GM19193 (cell line): Measurements from ENCODE around the gene PHLDA3.

Source experiments
- POLR2A ChIP-seq: IDR thresholded peaks from 4 replicates; pipeline ENCODE4 v1.6.1; 2011; ENCODE audit not compliant: insufficient read depth, insufficient read length; ENCODE audit errors: extremely low read depth

The PHLDA3 gene

DNA sequence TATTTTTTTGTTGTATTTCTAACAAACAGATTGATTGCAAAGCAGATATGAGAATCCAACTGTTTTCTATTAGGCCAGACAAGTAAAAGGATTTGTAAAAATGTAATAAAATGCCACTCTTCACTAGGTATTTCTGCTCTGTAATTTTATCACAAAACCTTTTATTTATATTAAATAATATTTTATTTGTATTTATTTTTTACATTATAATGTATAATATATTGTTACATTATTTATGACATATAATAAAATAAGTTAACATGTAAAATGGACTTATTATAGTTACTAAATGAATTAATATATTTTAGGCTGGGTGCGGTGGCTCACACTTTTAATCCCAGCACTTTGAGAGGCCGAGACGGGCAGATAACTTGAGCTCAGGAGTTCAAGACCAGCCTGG, 34.7 kb downstream of the PHLDA3 start:
- TF ChIP-seq POLR2A = no peak

DNA sequence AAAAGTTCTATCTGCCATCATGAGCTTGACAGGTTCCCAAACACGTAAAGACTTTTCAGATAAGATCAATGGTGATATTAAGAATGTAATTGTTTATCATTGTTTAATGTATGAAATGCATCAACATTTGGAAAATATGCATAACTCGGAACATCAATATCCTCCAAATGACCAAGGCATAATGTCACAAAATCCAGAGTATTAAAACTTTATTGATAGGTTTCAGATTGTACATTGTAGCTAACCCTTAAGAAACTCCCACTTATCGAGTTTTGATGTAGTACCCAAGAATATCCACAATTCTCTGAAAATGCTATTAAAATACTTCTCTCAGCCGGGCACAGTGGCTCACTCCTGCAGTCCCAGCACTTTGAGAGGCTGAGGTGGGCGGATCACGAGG, 35.4 kb downstream of the PHLDA3 start:
- no peak for TF ChIP-seq POLR2A

DNA sequence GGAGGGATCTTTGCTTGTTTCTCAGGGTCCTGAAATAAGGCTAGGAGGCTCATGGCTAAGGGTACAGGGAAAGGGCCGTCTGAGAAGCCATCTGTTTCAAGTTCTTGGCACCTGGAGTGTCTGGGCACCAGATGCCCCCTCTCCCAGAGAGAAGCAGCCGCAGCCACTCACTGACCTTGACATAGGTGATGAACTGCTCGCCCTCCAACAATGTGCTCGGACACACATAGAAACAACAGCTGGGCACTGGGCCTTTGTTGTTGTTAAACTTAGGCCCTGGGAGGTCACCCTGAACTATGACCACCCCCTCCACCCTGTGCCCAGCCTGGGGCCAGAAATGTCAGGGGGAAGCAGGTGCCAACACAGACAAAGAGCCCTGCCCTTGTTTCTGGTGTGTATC, 38.2 kb downstream of the PHLDA3 start:
- no peak for TF ChIP-seq POLR2A

DNA sequence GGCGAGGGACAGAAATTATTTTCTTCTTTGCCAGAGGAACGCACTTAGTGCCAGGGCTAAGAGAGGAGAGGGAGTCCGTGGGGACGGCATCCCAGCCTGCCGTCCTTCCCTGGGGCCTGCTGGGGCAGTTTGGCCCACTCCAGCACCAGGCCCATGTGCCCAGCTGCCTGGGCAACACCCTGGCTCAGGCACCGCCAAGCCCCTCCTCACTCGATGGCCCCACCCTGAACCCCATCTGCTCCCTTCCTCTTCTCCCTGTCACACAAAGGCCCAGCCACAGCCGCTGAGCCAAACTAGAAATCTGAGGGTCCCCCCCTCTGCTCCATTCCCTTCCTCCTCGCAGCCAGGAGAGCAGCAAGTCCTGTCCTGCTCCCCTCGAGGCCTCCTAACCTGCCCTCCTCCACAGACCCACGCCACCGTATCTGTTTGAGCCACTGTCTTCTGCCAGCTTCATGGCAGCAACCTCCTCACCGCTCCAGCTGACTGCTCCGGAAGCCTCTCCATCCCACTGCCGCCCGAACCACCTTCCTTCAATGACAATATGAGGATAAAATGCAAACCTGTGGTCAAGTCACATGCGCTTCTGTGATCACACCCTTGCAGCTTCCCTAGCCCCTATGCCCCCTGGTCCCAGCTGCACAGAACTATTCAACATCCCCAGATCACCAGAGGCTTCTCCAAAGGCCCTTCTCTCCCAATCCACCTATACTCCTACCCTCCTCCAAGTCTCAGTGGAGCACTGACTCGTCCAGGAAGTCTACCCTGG, 39.1 kb downstream of the PHLDA3 start:
- TF ChIP-seq POLR2A = no peak

DNA sequence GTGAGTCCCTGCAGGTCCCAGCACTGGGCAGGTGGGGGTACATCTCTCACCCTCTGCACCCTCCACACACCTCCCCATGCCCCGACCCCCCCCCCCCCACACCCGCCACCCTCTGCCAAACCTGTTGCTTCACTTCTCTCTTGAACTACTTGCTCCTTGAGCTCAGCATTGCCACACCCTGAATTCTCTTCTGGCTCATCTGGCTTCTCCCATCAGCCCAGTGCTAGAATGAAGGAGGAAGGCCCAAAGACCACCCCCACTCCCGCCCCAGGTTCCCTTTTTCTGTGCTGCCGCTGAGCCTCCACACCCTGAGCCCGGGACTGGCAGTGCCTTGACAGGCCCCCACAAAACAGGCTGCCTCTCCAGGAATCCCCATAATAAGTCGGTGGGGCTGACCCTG, 41.0 kb downstream of the PHLDA3 start:
- TF ChIP-seq POLR2A = no peak

DNA sequence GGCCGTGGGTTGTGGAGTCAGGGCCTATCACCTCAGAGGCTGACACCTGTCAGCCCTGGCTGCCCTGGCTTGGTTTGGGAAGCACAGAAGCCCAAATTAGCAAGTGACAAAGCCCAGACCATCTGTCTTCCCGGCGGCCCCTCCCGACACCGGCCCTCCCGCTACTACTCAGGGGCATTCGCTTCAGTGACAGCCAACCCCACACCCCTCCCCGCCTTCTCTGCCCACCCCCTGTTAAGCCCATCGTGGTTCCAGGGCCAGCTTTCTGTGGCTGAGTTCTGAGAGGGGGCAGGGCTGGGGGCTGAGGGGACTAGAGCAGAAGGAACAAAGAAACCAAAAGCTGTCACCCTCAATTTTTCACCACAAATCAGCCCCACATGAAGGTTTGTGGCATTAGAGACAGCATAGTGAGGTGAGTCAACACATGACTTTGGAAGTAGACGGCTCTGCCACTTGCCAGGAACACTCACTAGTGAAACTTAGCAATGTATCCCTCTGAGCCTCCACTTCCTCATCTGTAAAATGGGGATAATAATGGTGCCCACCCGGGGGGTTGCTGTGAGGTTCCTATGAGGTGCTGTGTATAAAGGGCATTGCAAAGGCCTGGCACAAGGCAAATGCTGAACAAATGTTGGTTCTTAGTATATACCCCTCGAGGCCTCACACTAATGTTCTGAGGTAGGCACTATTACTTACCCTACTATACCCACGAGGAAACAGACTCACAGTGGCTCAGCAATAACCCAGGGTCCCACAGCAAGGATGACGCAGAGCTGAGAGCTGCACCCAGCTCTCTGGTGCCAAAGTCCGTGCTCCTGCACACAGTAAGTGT, 42.3 kb downstream of the PHLDA3 start:
- TF ChIP-seq POLR2A = no peak

DNA sequence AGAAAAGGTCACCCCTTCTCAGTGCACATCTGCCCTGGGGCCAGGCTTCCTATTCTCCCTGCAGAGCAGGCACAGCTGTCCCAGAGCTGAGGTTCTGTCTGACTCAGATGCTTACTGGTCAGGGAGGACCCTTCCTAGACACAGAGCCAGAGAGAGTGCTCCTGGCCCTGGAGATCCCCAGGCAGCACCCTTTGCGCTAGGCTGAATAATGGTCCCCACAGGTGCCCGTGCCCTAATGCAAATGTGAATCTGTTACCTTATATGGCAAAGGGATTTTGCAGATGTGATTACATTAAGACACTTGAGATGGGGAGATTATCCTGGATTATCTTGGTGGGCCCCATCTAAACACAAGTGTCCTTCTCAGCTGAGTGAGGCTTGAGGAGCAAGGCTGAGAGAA, 44.8 kb downstream of the PHLDA3 start:
- no peak for TF ChIP-seq POLR2A

DNA sequence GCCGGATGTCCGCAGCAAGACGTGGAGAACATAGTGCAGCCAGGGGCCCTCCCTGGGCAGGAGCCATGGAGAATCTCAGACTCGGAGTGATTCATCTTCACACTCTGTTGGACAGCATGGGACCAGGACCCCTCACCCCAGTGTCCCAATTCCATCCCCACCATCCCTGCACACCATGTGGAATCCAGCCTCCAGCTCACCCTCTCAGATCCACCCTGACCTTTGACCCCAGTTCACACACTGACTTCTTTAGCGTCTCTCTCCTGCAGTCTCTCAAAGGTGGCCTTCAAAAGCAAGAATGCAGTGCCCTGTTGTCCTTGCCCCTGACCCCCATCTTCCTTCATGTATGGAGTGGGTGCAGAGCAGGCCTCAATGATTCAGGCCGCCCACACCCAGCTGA, 45.3 kb downstream of the PHLDA3 start:
- no peak for TF ChIP-seq POLR2A

DNA sequence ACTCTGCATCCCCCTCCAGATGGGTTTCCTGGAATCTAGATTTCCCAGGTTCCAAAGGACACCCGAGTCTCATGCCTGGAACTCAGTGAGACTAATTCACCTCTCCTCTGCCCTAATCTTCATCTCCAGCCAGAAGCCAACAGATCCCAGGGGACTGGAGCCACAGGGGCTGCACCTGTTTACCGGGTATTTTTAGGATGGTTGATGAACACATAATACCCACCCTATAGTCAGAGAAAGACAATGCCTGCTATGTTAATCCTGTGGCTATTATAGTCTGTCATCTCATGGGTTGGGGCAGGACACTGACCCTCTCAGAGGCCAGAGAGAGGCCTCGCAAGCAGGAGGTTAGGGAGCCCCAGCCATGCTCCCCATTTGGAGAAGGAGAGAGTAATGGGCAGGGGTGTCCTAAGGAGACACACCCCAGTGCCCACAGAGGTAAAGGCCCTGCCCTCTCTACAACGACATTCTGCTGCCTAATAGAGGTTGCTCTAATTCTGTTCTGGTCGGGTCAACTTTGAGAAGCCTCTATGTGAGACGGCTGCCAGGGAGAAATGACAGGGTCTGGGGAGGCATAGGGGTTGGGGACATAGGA, 46.5 kb downstream of the PHLDA3 start:
- no peak for TF ChIP-seq POLR2A

DNA sequence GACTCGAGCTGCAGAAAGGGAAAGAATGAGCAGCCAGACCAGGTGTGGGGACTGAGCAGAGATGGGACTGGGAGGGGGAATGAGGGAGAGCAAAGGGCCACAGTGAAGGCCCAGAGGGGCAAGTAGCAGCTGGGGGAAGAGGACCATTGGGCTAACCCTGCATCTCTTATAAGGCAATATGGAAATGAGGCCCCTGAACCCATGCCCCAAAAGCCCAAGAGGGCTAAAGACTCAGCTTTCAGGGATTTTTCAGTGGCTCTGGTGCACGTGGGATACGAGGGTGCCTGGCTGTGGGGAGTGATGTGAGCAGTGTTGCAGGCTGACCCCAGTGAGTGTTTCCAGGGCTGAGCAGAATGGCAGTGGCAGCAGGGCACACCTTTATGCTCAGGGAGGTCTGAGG, 47.0 kb downstream of the PHLDA3 start:
- TF ChIP-seq POLR2A = no peak

DNA sequence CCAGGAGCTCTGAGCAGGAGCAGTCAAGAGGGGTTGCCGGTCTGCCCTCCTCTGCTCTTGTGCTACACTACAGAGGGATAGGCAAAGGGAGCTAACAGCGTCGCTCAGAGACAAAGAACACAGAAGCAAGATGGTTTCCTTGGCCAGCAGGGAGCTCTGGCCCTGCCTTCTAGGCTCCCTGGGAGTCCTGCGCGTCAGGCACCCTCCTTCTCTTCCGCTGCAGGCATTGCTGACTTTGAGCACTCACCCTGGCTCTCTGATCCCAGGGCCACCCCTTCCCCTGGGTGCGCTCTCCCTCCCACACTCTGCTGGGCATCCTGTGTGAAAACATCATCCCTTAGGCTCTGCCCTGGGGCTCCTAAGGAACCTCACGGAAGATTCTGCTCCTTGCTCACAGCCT, 47.9 kb downstream of the PHLDA3 start:
- no peak for TF ChIP-seq POLR2A

DNA sequence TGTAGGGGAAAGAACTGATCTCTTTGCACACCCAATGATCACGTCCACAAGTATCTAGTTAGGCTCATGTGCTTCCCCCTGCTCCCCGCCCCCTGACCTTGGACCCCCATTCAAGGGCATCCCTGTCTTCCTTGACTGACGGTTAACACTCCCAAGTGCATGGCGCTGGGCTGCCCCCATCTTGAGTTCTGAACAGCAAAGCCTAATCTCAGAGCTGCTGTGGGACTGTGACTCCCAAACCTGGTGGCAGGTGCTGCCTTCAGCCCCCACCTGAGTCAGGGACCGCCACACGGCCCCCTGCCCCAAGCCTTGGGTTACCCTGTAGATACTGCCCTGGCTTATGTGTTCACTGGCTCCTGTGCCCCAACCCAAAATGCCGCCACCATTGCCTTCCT, 48.4 kb downstream of the PHLDA3 start:
- no peak for TF ChIP-seq POLR2A

DNA sequence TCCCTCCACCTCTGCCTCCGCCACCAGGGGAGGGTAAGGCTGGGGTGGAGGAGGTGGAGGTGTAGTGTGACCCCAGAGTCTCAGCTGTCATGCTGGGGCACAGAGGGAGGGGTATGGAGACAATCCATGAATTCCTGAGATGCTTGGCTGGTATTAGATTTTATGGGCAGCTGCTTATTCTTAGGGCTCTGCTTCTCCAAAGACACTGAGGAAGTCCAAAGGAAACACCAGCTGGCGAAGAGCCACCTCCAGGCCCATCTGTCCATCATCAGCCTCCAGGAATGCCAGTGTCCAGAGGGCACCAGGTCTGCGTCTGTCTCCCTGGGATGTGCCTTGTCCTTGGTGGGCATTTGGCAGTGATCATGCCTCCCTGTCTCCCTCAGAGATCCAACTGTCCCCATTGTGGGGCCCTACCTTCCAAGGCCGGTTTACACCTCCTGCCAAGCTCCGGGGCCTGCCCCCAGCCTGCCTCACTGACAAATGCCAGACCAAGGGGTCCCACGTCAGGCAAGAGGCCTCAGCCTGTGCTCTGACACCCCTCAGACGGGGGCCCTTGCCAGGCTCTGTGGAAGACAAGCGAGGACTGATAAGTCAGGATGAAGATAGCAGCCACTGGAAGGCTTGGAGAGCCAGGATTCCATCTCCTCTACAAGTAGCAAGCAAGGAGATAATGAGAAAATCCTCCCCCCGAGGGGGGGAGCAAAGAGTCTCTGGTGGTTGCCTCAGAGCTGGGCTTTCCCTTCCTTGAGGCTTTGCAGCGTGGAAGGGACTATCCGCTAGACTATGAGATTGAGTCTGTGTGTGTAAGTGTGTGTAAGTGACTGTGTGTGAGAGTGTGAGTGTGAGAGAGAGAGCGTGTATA, 49.0 kb downstream of the PHLDA3 start:
- no peak for TF ChIP-seq POLR2A

DNA sequence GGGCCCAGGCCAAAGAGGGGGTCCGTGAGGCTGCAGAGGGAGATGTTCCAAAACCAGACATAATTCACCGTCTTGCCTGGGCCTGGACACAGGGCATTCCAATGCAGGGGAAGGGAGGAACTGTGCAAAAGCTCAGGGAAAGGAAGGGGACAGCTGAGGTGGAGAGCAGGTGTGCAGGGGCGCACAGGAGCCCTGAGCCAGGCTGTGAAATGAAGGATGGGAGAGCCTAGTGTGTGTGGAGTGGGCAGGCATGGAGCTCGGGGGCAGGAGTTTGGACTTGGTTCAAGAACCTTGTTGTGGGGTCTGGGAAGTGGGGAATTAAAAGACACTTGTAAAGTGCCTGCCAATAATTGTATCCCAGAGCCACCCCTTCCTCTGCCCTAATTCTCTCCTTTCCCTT, 49.7 kb downstream of the PHLDA3 start:
- no peak for TF ChIP-seq POLR2A

DNA sequence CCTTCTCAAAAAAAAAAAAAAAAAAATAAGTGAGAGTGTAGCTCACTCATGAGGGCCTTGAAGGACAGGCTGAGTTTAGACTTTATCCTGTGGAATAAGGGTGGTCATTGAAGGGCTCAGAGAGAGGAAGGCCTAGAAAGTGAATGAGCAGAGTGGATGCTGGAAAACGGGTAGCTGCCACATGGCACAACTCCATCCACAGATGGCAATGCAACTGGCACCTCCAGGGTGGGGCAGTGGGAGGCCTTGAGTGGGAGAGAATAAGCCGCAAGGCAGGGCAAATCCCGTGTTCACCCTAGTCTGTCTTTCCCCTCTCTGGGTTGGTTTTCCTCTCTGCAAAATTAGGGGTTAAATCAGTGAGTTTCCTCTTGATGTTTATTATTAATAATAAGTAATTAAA, 50.5 kb downstream of the PHLDA3 start:
- no peak for TF ChIP-seq POLR2A
